T-helper 17 cell (primary cell): Measurements from ENCODE around the gene COX15. TPM values are rescaled to one million over a fixed set of nuclear protein-coding genes. Genes with fewer than 3 reads are reported as not detected.

ENCODE experiments used
- ATAC-seq: fragments of 150-1000 bp; cut with Tn5 transposase; 2 replicates; pipeline ENCODE4 v1.10.0; 2021; ENCODE audit warnings: mild to moderate bottlenecking, moderate library complexity
- DNase-seq, 3 donors: peaks; one replicate each; pipeline versions ENCODE4 v3.0.0 to v3.0.0-alpha.2; 2020 to 2021
- H3K9me3 ChIP-seq: one replicate; pipeline ENCODE4 v1.7.0; 2013; ENCODE audit warnings: low read length, mild to moderate bottlenecking; ENCODE audit not compliant: control insufficient read depth, poor library complexity, severe bottlenecking
- H3K27ac Mint-ChIP-seq: one replicate; pipeline ENCODE4 v1.8.0; 2022; ENCODE audit warnings: mild to moderate bottlenecking, moderate library complexity, mixed read lengths
- H3K27me3 Mint-ChIP-seq: one replicate; pipeline ENCODE4 v1.8.0; 2022; ENCODE audit warnings: mixed read lengths
- H3K36me3 Mint-ChIP-seq: one replicate; pipeline ENCODE4 v1.8.0; 2022; ENCODE audit warnings: low read depth, mixed read lengths
- H3K4me1 Mint-ChIP-seq: one replicate; pipeline ENCODE4 v1.8.0; 2022; ENCODE audit warnings: mild to moderate bottlenecking, mixed read lengths
- H3K4me3 Mint-ChIP-seq: one replicate; pipeline ENCODE4 v1.8.0; 2022; ENCODE audit warnings: mild to moderate bottlenecking, moderate library complexity, mixed read lengths
- total RNA-seq, 4 donors: library from RNA in 2 of 4; stranded (reverse) in 2 of 4; gene quantifications; one replicate each; pipeline ENCODE4 v1.2.3 and lab custom pipeline; 2022 to 2026

Gene COX15
- total RNA-seq, 2 donors from 2014 or later, result 16.3 to 16.6 TPM

DNA sequence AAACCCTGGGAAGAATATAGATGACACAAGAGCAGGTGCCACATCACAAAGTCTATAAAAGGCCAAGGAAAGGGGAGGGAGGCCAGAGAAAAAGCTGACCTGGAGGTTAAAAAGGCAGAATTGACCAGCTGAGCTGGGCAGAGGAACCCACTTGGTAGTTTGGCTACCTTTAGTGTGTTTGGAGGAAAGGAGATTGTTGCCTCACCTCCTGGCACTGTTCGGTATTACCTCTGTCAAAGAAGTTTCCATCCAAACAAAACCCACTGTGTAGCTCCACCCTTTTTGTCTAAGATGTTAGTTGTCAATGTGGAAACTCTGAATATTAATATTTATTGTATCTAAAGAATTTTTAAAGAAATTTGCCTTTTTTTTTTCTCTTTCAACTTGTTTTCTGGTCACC, 49.2 kb downstream of the COX15 start:
- H3K4me1 Mint-ChIP-seq, result peaks cover 3% of the 10 kb centered on the region
- H3K27ac Mint-ChIP-seq, result no peak overlapping the region
- H3K36me3 Mint-ChIP-seq, result peaks cover 4% of the 10 kb centered on the region
- DNase-seq (no peak), ATAC-seq (no peak)
- H3K9me3 ChIP-seq, result no peaks in the 10 kb centered on the region
- no peak overlapping the region for H3K4me3 Mint-ChIP-seq
- no peaks in the 10 kb centered on the region for H3K27me3 Mint-ChIP-seq

Other genes with a start within 250 kb of the COX15 start
- gene NKX2-3, start 199.2 kb downstream of the COX15 start, total RNA-seq, result not detected
- 10 to 100 TPM; 65.5 to 69.4 TPM for gene SLC25A28, start 111.7 kb downstream of the COX15 start, total RNA-seq
- gene ENTPD7, start 72.6 kb downstream of the COX15 start, total RNA-seq, result 1 to 10 TPM; 2.6 to 3.1 TPM
- gene CUTC, start 107 bp upstream of the COX15 start, total RNA-seq, result 10 to 100 TPM; 17.1 to 17.6 TPM
- 1 to 10 TPM; 3.0 to 3.2 TPM for gene ABCC2, start 50.5 kb upstream of the COX15 start, total RNA-seq